Mesenchymal stem cell (in vitro differentiated cells and primary cell): ENCODE data around the gene SNX25.

Experiments used
- DNase-seq: peaks from one replicate; pipeline ENCODE4 v3.0.0-alpha.2; 2013
- H2AFZ ChIP-seq: one replicate; pipeline ENCODE4 v1.6.1; 2013; ENCODE audit warnings: low read depth, mild to moderate bottlenecking, control low read depth, inconsistent platforms, low read length, moderate library complexity
- H2AK5ac ChIP-seq: 2 replicates; pipeline ENCODE4 v1.6.1; 2013; ENCODE audit warnings: low read length, moderate library complexity, mild to moderate bottlenecking, inconsistent platforms; ENCODE audit not compliant: severe bottlenecking
- H2BK120ac ChIP-seq: one replicate; pipeline ENCODE4 v1.6.1; 2013; ENCODE audit warnings: low read depth, mild to moderate bottlenecking, inconsistent platforms, low read length, moderate library complexity
- H2BK12ac ChIP-seq, 2 experiments: one replicate each; pipeline ENCODE4 v1.6.1; 2013; ENCODE audit warnings: inconsistent platforms in 2 of 2, low read length in 2 of 2, mild to moderate bottlenecking in 2 of 2, moderate library complexity in 2 of 2, control low read depth in 1 of 2
- H2BK15ac ChIP-seq: one replicate; pipeline ENCODE4 v1.6.1; 2013; ENCODE audit warnings: mild to moderate bottlenecking, low read depth, inconsistent platforms; ENCODE audit not compliant: poor library complexity, severe bottlenecking
- H2BK5ac ChIP-seq: 2 replicates; pipeline ENCODE4 v1.6.1; 2013; ENCODE audit warnings: low read depth, mild to moderate bottlenecking, low read length, control low read depth, inconsistent platforms; ENCODE audit not compliant: poor library complexity, severe bottlenecking
- H3K14ac ChIP-seq, 2 experiments: one replicate each; pipeline ENCODE4 v1.6.1; 2013; ENCODE audit warnings: inconsistent platforms in 2 of 2, low read length in 2 of 2, control low read depth in 1 of 2, mild to moderate bottlenecking in 1 of 2, moderate library complexity in 1 of 2
- H3K18ac ChIP-seq, 2 experiments: one replicate each; pipeline ENCODE4 v1.6.1; 2013; ENCODE audit warnings: inconsistent platforms in 2 of 2, low read length in 2 of 2, control low read depth in 1 of 2, low read depth in 1 of 2, mild to moderate bottlenecking in 1 of 2
- H3K23ac ChIP-seq, 2 experiments: one replicate each; pipeline ENCODE4 v1.6.1; 2013; ENCODE audit warnings: inconsistent platforms in 2 of 2, low read length in 2 of 2, mild to moderate bottlenecking in 2 of 2, moderate library complexity in 2 of 2, control low read depth in 1 of 2
- H3K27ac ChIP-seq: 2 replicates; pipeline ENCODE4 v1.5.1; 2013; ENCODE audit warnings: mild to moderate bottlenecking, moderate library complexity, low read length, control low read depth, inconsistent platforms; ENCODE audit not compliant: poor library complexity, severe bottlenecking
- H3K27me3 ChIP-seq, 2 experiments: 2 replicates each; pipeline versions ENCODE4 v1.6.1 to v1.7.0; 2013; ENCODE audit warnings: low read length in 2 of 2, mild to moderate bottlenecking in 2 of 2, moderate library complexity in 2 of 2, control low read depth in 1 of 2, inconsistent platforms in 1 of 2; ENCODE audit not compliant: control insufficient read depth in 1 of 2, insufficient read depth in 1 of 2
- H3K36me3 ChIP-seq, 2 experiments: 2 replicates each; pipeline versions ENCODE4 v1.6.1 to v1.7.0; 2013; ENCODE audit warnings: low read length in 2 of 2, control low read depth in 1 of 2, inconsistent platforms in 1 of 2, low read depth in 1 of 2, mild to moderate bottlenecking in 1 of 2; ENCODE audit not compliant: insufficient read depth in 2 of 2, control insufficient read depth in 1 of 2
- H3K4ac ChIP-seq, 2 experiments: one replicate each; pipeline ENCODE4 v1.6.1; 2013; ENCODE audit warnings: inconsistent platforms in 2 of 2, low read length in 2 of 2, mild to moderate bottlenecking in 2 of 2, moderate library complexity in 2 of 2, control low read depth in 1 of 2, low read depth in 1 of 2
- H3K4me1 ChIP-seq: 2 replicates; pipeline ENCODE4 v1.6.1; 2013; ENCODE audit warnings: low read depth, low read length, control low read depth; ENCODE audit not compliant: control insufficient read depth, insufficient read depth
- H3K4me2 ChIP-seq: 2 replicates; pipeline ENCODE4 v1.6.1; 2013; ENCODE audit warnings: low read length, mild to moderate bottlenecking, inconsistent platforms; ENCODE audit not compliant: poor library complexity, severe bottlenecking
- H3K4me3 ChIP-seq, 2 experiments: 2 replicates each; pipeline versions ENCODE4 v1.5.1 to v1.7.0; 2013; ENCODE audit warnings: low read length in 2 of 2, mild to moderate bottlenecking in 2 of 2, control low read depth in 1 of 2, low read depth in 1 of 2; ENCODE audit not compliant: insufficient read depth in 1 of 2
- H3K79me1 ChIP-seq: replicated peaks from 2 replicates; pipeline ENCODE4 v1.6.1; 2013; ENCODE audit warnings: mild to moderate bottlenecking, control low read depth, low read length, inconsistent platforms; ENCODE audit not compliant: poor library complexity, severe bottlenecking
- H3K9ac ChIP-seq: 2 replicates; pipeline ENCODE4 v1.7.0; 2013; ENCODE audit warnings: mild to moderate bottlenecking, low read length, moderate library complexity
- H3K9me3 ChIP-seq: 2 replicates; pipeline ENCODE4 v1.7.0; 2013; ENCODE audit warnings: mild to moderate bottlenecking, low read length; ENCODE audit not compliant: control insufficient read depth
- H4K8ac ChIP-seq: one replicate; pipeline ENCODE4 v1.6.1; 2013; ENCODE audit warnings: inconsistent platforms, mild to moderate bottlenecking, low read length, moderate library complexity
- H4K91ac ChIP-seq: one replicate; pipeline ENCODE4 v1.6.1; 2013; ENCODE audit warnings: mild to moderate bottlenecking, low read length, inconsistent platforms
- WGBS: methylation state at CpG from one replicate; pipeline ENCODE4 v1.1.7; 2013; ENCODE audit warnings: mixed read lengths; 5-methylcytosine and 5-hydroxymethylcytosine counted together

Gene SNX25

DNA sequence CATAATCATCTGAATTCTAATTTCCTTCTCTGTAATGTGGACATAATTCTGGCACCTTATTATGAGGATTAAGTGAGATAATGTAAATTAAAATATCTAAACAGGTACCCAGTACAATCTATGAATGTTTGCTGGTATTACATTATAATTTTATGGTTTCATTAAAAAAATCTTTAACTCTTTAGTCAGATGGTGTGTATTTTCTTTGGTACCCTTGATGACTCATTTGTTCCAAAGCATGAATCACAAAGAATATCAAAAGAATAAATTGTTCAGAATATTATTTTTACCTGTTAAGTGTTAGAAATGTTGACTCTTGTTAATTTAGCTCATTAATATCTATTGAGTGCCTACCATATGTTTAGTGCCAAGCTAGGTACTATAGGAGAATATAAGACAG, 74.3 kb downstream of the SNX25 start:
- Histone ChIP-seq H3K4me3 (no peak overlapping the region), H3K18ac (no peak overlapping the region), H2BK5ac (no peak overlapping the region), H3K9me3 (no peaks in the 10 kb centered on the region), H2AFZ (no peak overlapping the region), H3K27ac (no peak overlapping the region), H2BK15ac (no peak overlapping the region), H3K79me1 (peaks cover 19% of the 10 kb centered on the region), H2BK12ac (no peak overlapping the region), H3K14ac (no peak overlapping the region), H4K91ac (no peak overlapping the region), H3K36me3 (peaks cover 0 to 6% of the 10 kb centered on the region in 2 experiments), H3K4ac (no peak overlapping the region), H3K4me1 (peaks cover 1% of the 10 kb centered on the region), H2AK5ac (no peak overlapping the region), H3K4me2 (no peak overlapping the region), H3K27me3 (no peaks in the 10 kb centered on the region), H3K23ac (no peak overlapping the region), H4K8ac (no peak overlapping the region), H2BK120ac (no peak overlapping the region), H3K9ac (no peak overlapping the region)
- no peak for DNase-seq

GRCh38 chr4:185285632-185286393, 76.4 kb downstream of the SNX25 start:
- H3K4me3 ChIP-seq = no peak overlapping the region
- H2BK15ac ChIP-seq = no peak overlapping the region
- H3K27ac ChIP-seq = no peak overlapping the region
- peaks cover 4 to 21% of the 10 kb centered on the region in 2 experiments for H3K36me3 ChIP-seq
- H2BK5ac ChIP-seq = no peak overlapping the region
- no peak for DNase-seq
- no peak overlapping the region for H2BK120ac ChIP-seq
- peaks cover 20% of the 10 kb centered on the region for H3K79me1 ChIP-seq
- H2BK12ac ChIP-seq = no peak overlapping the region
- no peak overlapping the region for H3K14ac ChIP-seq
- H3K4ac ChIP-seq = peak overlapping the region in 1 of 2 experiments; percentile 78
- whole genome bisulfite sequencing = 93% methylated on average over 4 of the region's 6 CpGs
- H3K27me3 ChIP-seq = no peaks in the 10 kb centered on the region
- H2AK5ac ChIP-seq = no peak overlapping the region
- no peak overlapping the region for H3K4me2 ChIP-seq
- no peaks in the 10 kb centered on the region for H3K9me3 ChIP-seq
- H3K9ac ChIP-seq = no peak overlapping the region
- peaks cover 1% of the 10 kb centered on the region for H3K4me1 ChIP-seq
- no peak overlapping the region for H4K91ac ChIP-seq
- peak overlapping the region in 1 of 2 experiments; percentile 38 for H3K18ac ChIP-seq
- peak overlapping the region; percentile 47 for H2AFZ ChIP-seq
- H4K8ac ChIP-seq = no peak overlapping the region
- H3K23ac ChIP-seq = no peak overlapping the region

GRCh38 chr4:185286571-185286970, 77.2 kb downstream of the SNX25 start:
- Histone ChIP-seq H3K9ac (no peak overlapping the region), H3K79me1 (peaks cover 22% of the 10 kb centered on the region), H2BK15ac (no peak overlapping the region), H2AFZ (peak overlapping the region; percentile 47), H3K4me2 (no peak overlapping the region), H3K27ac (no peak overlapping the region), H3K4ac (peak overlapping the region in 1 of 2 experiments; percentile 78), H3K36me3 (peaks cover 7 to 24% of the 10 kb centered on the region in 2 experiments), H4K8ac (no peak overlapping the region), H3K9me3 (no peaks in the 10 kb centered on the region), H3K18ac (peak overlapping the region in 1 of 2 experiments; percentile 38), H3K27me3 (no peaks in the 10 kb centered on the region), H3K4me3 (no peak overlapping the region), H2BK12ac (no peak overlapping the region), H3K23ac (no peak overlapping the region), H4K91ac (no peak overlapping the region), H3K4me1 (peaks cover 1% of the 10 kb centered on the region), H3K14ac (no peak overlapping the region), H2BK120ac (no peak overlapping the region), H2AK5ac (no peak overlapping the region), H2BK5ac (no peak overlapping the region)
- WGBS = 66% methylated on average over 3 of the region's 3 CpGs
- no peak for DNase-seq

- H3K27ac ChIP-seq = no peak overlapping the region
- peaks cover 1% of the 10 kb centered on the region for H3K4me1 ChIP-seq
- no peak overlapping the region for H4K8ac ChIP-seq
- no peak overlapping the region for H2AFZ ChIP-seq
- no peak overlapping the region for H3K23ac ChIP-seq
- WGBS = 89% methylated on average over 4 of the region's 4 CpGs
- H3K14ac ChIP-seq = no peak overlapping the region
- H3K18ac ChIP-seq = no peak overlapping the region
- H2BK120ac ChIP-seq = no peak overlapping the region
- no peak overlapping the region for H2BK15ac ChIP-seq
- no peaks in the 10 kb centered on the region for H3K27me3 ChIP-seq
- no peak for DNase-seq
- no peak overlapping the region for H2AK5ac ChIP-seq
- H3K4ac ChIP-seq = peak overlapping the region in 1 of 2 experiments; percentile 26
- peaks cover 23% of the 10 kb centered on the region for H3K79me1 ChIP-seq
- H4K91ac ChIP-seq = no peak overlapping the region
- no peak overlapping the region for H3K4me2 ChIP-seq
- H2BK5ac ChIP-seq = no peak overlapping the region
- H3K4me3 ChIP-seq = no peak overlapping the region
- H3K9ac ChIP-seq = no peak overlapping the region
- H2BK12ac ChIP-seq = no peak overlapping the region
- no peaks in the 10 kb centered on the region for H3K9me3 ChIP-seq
- peaks cover 8 to 29% of the 10 kb centered on the region in 2 experiments for H3K36me3 ChIP-seq
Measured at GRCh38 chr4:185287031-185287430, 77.6 kb downstream of the SNX25 start.
